ENCODE measurements around the gene CAMTA2. TPM values are rescaled to one million over a fixed set of nuclear protein-coding genes. Genes with fewer than 3 reads are reported as not detected.
A peak's percentile ranks its signal among the peaks of the same experiment; 100 is the strongest.

Gene CAMTA2
- total and polyA plus RNA-seq, 7 donors: 9.9 to 64.5 (median 24.6) TPM

GRCh38 chr17:4978726-4979125 lies 8.7 kb downstream of the CAMTA2 start:
- intact Hi-C loops (cut with DNase I): loop anchor here (1.0 kb wide), 1 partner anchor 8 kb away; no protein-coding TSS in a partner anchor
- peaks cover 29 to 84% (median 41%) of the 10 kb centered on the region in 4 donors for H3K36me3 ChIP-seq

GRCh38 chr17:4974115-4974670 lies 13.3 kb downstream of the CAMTA2 start:
- Histone ChIP-seq H3K36me3 (peaks cover 39 to 77% (median 50%) of the 10 kb centered on the region in 4 donors), H3K4me1 (peaks cover 0 to 26% (median 20%) of the 10 kb centered on the region in 4 donors), H3K27me3 (no peaks in the 10 kb centered on the region), H3K27ac (peak overlapping the region in 1 of 4 donors; percentile 25), H3K4me3 (no peak overlapping the region), H3K9me3 (no peaks in the 10 kb centered on the region)
- intact Hi-C loops (cut with DNase I): no loop called here
- peak; percentile 58 for DNase-seq
- no peak for TF ChIP-seq POLR2AphosphoS5 (IDR thresholded peaks at IDR 0.05)
- no peak for TF ChIP-seq CTCF (IDR thresholded peaks at IDR 0.05)
- no peak for TF ChIP-seq POLR2A (IDR thresholded peaks at IDR 0.05)
- no peak for TF ChIP-seq EP300 (IDR thresholded peaks at IDR 0.05)
- WGBS, 2 donors: 91 to 93% methylated on average over 9 of the region's 9 CpGs

More at GRCh38 chr17:4978726-4979125, 8.7 kb downstream of the CAMTA2 start:
- no peak overlapping the region for H3K27ac ChIP-seq
- no peaks in the 10 kb centered on the region for H3K27me3 ChIP-seq
- peaks cover 0 to 13% (median 8%) of the 10 kb centered on the region in 4 donors for H3K4me1 ChIP-seq
- DNase-seq: no peak
- TF ChIP-seq EP300 (IDR thresholded peaks at IDR 0.05) (no peak), POLR2AphosphoS5 (IDR thresholded peaks at IDR 0.05) (no peak), POLR2A (IDR thresholded peaks at IDR 0.05) (no peak), CTCF (IDR thresholded peaks at IDR 0.05) (no peak)
- H3K4me3 ChIP-seq: no peak overlapping the region
- H3K9me3 ChIP-seq: no peaks in the 10 kb centered on the region

GRCh38 chr17:4973256-4974114 lies 14.0 kb downstream of the CAMTA2 start:
- intact Hi-C loops (cut with DNase I): no loop called here
- Histone ChIP-seq H3K36me3 (peaks cover 32 to 70% (median 48%) of the 10 kb centered on the region in 4 donors), H3K27ac (peak overlapping the region in 3 of 4 donors; percentile 45 to 97 (median 48)), H3K4me3 (no peak overlapping the region), H3K27me3 (no peaks in the 10 kb centered on the region), H3K4me1 (peaks cover 0 to 33% (median 27%) of the 10 kb centered on the region in 4 donors), H3K9me3 (no peaks in the 10 kb centered on the region)
- 91 to 93% methylated on average over 10 of the region's 10 CpGs for WGBS, 2 donors
- TF ChIP-seq POLR2AphosphoS5 (IDR thresholded peaks at IDR 0.05): no peak
- TF ChIP-seq EP300 (IDR thresholded peaks at IDR 0.05): no peak
- TF ChIP-seq POLR2A (IDR thresholded peaks at IDR 0.05): no peak
- no peak for TF ChIP-seq CTCF (IDR thresholded peaks at IDR 0.05)
- DNase-seq: peak; percentile 68

- H3K4me3 ChIP-seq: no peak overlapping the region
- H3K36me3 ChIP-seq: peaks cover 30 to 62% (median 42%) of the 10 kb centered on the region in 4 donors
- intact Hi-C loops (cut with DNase I): no loop called here
- H3K27me3 ChIP-seq: no peaks in the 10 kb centered on the region
- H3K27ac ChIP-seq: peak overlapping the region in 3 of 4 donors; percentile 45 to 97 (median 48)
- H3K4me1 ChIP-seq: peaks cover 0 to 35% (median 32%) of the 10 kb centered on the region in 4 donors
- 88 to 92% methylated on average over 12 of the region's 12 CpGs for WGBS, 2 donors
- TF ChIP-seq CTCF (IDR thresholded peaks at IDR 0.05) (no peak), POLR2AphosphoS5 (IDR thresholded peaks at IDR 0.05) (no peak), EP300 (IDR thresholded peaks at IDR 0.05) (no peak), POLR2A (IDR thresholded peaks at IDR 0.05) (no peak)
- peak; percentile 61 for DNase-seq
- H3K9me3 ChIP-seq: no peaks in the 10 kb centered on the region
Observed at GRCh38 chr17:4972752-4973151, 14.7 kb downstream of the CAMTA2 start.

Data from sigmoid colon (tissue), 7 donors.